ENCODE results near the gene TMEM184A. TPM values are rescaled to one million over a fixed set of nuclear protein-coding genes. Genes with fewer than 3 reads are reported as not detected.
"Not testable (repeated sequence)": the region's sequence is repeated elsewhere in the genome, so short reads cannot be mapped to it uniquely, and the experiment has no call there.

TMEM184A gene
- total RNA-seq, 2 donors from 2014 or later, result 4.6 to 5.1 TPM

DNA sequence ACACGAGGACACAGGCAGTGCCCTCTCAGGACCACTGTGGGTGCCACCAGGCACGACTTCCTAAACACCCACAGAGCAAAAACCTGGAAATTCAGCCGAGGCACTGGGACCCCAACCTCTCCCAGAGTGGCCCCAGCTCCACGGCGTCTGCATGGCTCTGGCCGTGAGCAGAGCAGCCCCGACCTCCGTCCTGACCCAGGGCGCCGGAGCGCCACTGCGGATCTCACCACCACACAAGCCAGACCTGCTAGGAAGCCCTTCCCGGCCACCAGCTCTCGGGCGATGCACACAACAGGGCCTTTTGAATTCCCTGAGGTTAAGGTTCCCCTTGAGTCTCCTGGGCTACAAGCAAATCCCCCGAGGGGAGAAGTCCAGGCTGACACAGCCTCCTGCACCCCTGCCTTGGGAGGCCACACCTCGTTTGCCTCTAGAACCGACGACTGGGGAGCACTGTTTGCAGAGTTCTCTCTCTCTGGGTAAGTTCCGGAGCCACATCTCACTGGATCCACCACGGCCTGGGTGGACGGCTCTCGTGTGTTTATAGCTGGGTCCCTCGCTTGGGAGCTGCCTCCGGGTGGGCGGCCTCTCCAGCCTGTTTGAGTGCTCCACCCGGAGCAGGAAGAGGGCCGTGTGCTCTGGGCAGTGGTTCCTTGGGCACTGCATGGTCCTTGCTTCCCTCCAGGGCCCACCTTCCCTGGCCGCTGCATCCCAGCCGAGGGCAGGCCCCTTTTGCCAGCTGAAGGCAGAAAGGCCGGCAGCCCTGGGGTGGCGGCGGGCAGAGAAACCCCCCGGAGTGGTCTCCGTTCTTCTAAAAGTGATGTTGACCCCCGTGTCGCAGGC is 29.4 kb upstream of the TMEM184A start:
- H3K4me1 Mint-ChIP-seq, result peaks cover 2% of the 10 kb centered on the region
- no peak overlapping the region for H3K9ac ChIP-seq (ENCODE audit: extremely low read depth, low read length, poor library complexity, severe bottlenecking)
- H3K27me3 ChIP-seq (ENCODE audit: control insufficient read depth, insufficient read depth, low read length, poor library complexity, severe bottlenecking), result no peaks in the 10 kb centered on the region
- H3K4me3 Mint-ChIP-seq, result no peak overlapping the region
- no peaks in the 10 kb centered on the region for H3K4me1 ChIP-seq (ENCODE audit: control insufficient read depth, insufficient read depth, low read length)
- TF ChIP-seq, protein P1, sequence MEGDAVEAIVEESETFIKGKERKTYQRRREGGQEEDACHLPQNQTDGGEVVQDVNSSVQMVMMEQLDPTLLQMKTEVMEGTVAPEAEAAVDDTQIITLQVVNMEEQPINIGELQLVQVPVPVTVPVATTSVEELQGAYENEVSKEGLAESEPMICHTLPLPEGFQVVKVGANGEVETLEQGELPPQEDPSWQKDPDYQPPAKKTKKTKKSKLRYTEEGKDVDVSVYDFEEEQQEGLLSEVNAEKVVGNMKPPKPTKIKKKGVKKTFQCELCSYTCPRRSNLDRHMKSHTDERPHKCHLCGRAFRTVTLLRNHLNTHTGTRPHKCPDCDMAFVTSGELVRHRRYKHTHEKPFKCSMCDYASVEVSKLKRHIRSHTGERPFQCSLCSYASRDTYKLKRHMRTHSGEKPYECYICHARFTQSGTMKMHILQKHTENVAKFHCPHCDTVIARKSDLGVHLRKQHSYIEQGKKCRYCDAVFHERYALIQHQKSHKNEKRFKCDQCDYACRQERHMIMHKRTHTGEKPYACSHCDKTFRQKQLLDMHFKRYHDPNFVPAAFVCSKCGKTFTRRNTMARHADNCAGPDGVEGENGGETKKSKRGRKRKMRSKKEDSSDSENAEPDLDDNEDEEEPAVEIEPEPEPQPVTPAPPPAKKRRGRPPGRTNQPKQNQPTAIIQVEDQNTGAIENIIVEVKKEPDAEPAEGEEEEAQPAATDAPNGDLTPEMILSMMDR (conservative IDR thresholded peaks at IDR 0.05), result no peak
- DNase-seq, result no peak
- H3K9me3 Mint-ChIP-seq, result peaks cover 6% of the 10 kb centered on the region
- H3K36me3 ChIP-seq (ENCODE audit: control insufficient read depth, insufficient read depth, low read length), result no peaks in the 10 kb centered on the region
- H3K27ac ChIP-seq (ENCODE audit: low read depth, low read length), result no peak overlapping the region
- no peak overlapping the region for H3K27ac Mint-ChIP-seq
- no peaks in the 10 kb centered on the region for H3K9me3 ChIP-seq (ENCODE audit: control insufficient read depth, low read length)
- H3K4me3 ChIP-seq (ENCODE audit: low read length), result no peak overlapping the region
- 92 to 97% methylated on average over 20 to 37 of the region's 37 CpGs for WGBS, 2 experiments (ENCODE audit: insufficient coverage in 1 of 2, insufficient read length in 1 of 2)
- peaks cover 1% of the 10 kb centered on the region for H3K36me3 Mint-ChIP-seq (ENCODE audit: low read depth)
- H3K27me3 Mint-ChIP-seq (ENCODE audit: insufficient read depth), result no peaks in the 10 kb centered on the region

DNA sequence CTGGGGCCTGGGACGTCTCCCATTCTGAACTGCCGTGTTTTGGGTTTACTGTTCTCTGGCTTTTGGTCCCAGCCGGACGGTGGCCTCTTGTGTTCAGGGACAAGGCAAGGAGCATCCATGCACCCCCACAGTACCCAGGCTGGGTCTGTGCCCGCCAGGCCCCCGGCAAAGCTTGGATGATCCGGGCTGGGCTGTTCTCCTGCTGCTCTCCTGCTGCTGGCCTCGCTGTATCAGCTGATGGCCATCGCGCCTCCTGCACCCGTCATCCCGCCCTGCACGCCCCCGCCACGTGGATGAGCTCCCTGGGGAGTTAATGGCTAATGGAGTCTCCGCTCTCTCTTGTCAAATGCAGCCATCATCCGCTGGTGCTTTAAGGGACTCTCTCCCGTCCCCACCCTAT is 28.7 kb upstream of the TMEM184A start:
- no peak for DNase-seq
- H3K4me3 ChIP-seq (ENCODE audit: low read length), result no peak overlapping the region
- WGBS, 2 experiments (ENCODE audit: insufficient coverage in 1 of 2, insufficient read length in 1 of 2), result 96 to 100% methylated on average over 13 to 18 of the region's 18 CpGs
- H3K9me3 ChIP-seq (ENCODE audit: control insufficient read depth, low read length), result no peaks in the 10 kb centered on the region
- TF ChIP-seq, protein P1 (conservative IDR thresholded peaks at IDR 0.05), result no peak
- Mint-ChIP-seq H3K4me1 (peaks cover 8% of the 10 kb centered on the region), H3K9me3 (peaks cover 6% of the 10 kb centered on the region), H3K36me3 (ENCODE audit: low read depth) (peaks cover 1% of the 10 kb centered on the region), H3K27me3 (ENCODE audit: insufficient read depth) (no peaks in the 10 kb centered on the region), H3K27ac (no peak overlapping the region), H3K4me3 (no peak overlapping the region)
- no peaks in the 10 kb centered on the region for H3K36me3 ChIP-seq (ENCODE audit: control insufficient read depth, insufficient read depth, low read length)
- H3K27me3 ChIP-seq (ENCODE audit: control insufficient read depth, insufficient read depth, low read length, poor library complexity, severe bottlenecking), result no peaks in the 10 kb centered on the region
- no peaks in the 10 kb centered on the region for H3K4me1 ChIP-seq (ENCODE audit: control insufficient read depth, insufficient read depth, low read length)
- no peak overlapping the region for H3K9ac ChIP-seq (ENCODE audit: extremely low read depth, low read length, poor library complexity, severe bottlenecking)
- H3K27ac ChIP-seq (ENCODE audit: low read depth, low read length), result no peak overlapping the region

DNA sequence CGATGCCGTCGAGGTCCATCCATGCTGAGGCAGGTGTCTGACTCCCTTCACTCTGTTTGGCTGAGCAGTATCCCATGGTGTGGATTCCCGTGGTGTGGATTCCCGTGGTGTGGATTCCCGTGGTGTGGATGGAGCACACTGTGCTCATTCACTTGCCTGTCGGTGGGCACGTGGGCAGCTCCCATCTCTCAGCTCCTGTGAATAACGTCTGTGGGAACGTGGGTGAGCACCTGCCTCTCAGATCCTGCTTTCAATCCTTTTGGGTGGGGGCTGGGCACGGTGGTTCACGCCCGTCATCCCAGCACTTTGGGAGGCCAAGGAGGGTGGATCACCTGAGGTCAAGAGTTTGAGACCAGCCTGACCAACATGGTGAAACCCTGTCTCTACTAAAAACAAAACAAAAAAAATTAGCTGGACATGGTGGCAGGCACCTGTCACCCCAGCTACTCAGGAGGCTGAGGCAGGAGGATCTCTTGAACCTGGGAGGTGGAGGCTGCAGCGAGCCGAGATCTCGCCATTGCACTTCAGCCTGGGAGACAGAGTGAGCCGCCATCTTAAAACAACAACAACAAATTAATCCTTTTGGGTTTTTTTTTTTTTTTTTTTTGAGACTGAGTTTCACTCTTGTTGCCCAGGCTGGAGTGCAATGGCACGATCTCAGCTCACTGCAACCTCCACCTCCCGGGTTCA is 27.4 kb upstream of the TMEM184A start:
- H3K27me3 ChIP-seq (ENCODE audit: control insufficient read depth, insufficient read depth, low read length, poor library complexity, severe bottlenecking); H3K4me1 Mint-ChIP-seq; H3K4me1 ChIP-seq (ENCODE audit: control insufficient read depth, insufficient read depth, low read length); H3K27ac Mint-ChIP-seq; H3K9me3 ChIP-seq (ENCODE audit: control insufficient read depth, low read length); H3K4me3 ChIP-seq (ENCODE audit: low read length); H3K27me3 Mint-ChIP-seq (ENCODE audit: insufficient read depth); H3K9ac ChIP-seq (ENCODE audit: extremely low read depth, low read length, poor library complexity, severe bottlenecking); H3K27ac ChIP-seq (ENCODE audit: low read depth, low read length); H3K36me3 Mint-ChIP-seq (ENCODE audit: low read depth); H3K9me3 Mint-ChIP-seq; H3K36me3 ChIP-seq (ENCODE audit: control insufficient read depth, insufficient read depth, low read length); H3K4me3 Mint-ChIP-seq; DNase-seq: not testable (repeated sequence)
- WGBS, 2 experiments (ENCODE audit: insufficient coverage in 1 of 2, insufficient read length in 1 of 2), result 93% methylated on average over 12 to 18 of the region's 19 CpGs
